WERI-Rb-1 (cell line): Measurements from ENCODE around the gene HNRNPDL.

ENCODE experiments used
- DNase-seq: peaks from one replicate; pipeline ENCODE4 v3.0.0-alpha.2; 2020
- H3K27ac ChIP-seq: fragments of 250-450 bp; sonication (Bioruptor Pico); 2 replicates; pipeline ENCODE4 v1.5.1; 2020; ENCODE audit warnings: mild to moderate bottlenecking, moderate library complexity
- H3K27me3 ChIP-seq: fragments of 250-450 bp; sonication (Bioruptor Pico); 2 replicates; pipeline ENCODE4 v1.5.1; 2021; ENCODE audit warnings: mild to moderate bottlenecking, low read depth, moderate library complexity; ENCODE audit not compliant: insufficient read depth, severe bottlenecking
- H3K36me3 ChIP-seq: fragments of 250-450 bp; sonication (Bioruptor Pico); 2 replicates; pipeline ENCODE4 v1.5.1; 2020; ENCODE audit warnings: mild to moderate bottlenecking, moderate library complexity
- H3K4me3 ChIP-seq: 2 replicates; pipeline ENCODE4 v1.5.1; 2011; ENCODE audit warnings: low read depth, mild to moderate bottlenecking, control low read depth, low read length
- H3K9me3 ChIP-seq: fragments of 250-450 bp; sonication (Bioruptor Pico); 2 replicates; pipeline ENCODE4 v1.5.1; 2021; ENCODE audit warnings: mild to moderate bottlenecking, moderate library complexity; ENCODE audit not compliant: severe bottlenecking
- TF ChIP-seq, protein P1 (sequence below): IDR thresholded peaks from 2 replicates; pipeline ENCODE4 v1.5.1; 2011; ENCODE audit warnings: low read depth, mild to moderate bottlenecking, control low read depth, inconsistent platforms, low read length

Gene HNRNPDL

DNA sequence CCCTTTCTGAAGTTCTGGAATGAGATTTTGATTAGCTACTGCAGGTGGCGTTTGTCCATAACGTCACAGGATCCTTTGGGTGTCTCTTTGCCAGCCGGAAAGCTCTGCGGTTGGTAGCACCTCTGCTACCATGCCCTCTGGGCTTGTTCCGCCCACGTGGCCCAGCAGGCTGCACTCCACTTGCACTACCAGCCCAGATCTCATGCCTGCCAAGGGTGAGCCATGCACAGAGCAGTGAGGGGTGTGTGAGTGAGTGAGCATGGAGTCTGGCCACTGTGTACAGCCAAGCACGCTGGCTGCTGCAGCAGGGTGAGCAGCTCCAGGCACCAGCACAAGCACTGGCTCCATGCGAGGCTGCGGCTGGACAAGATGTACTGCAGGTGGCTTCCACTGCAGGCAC, 49.9 kb downstream of the HNRNPDL start:
- Histone ChIP-seq H3K27me3 (no peaks in the 10 kb centered on the region), H3K27ac (no peak overlapping the region), H3K9me3 (no peaks in the 10 kb centered on the region), H3K36me3 (peaks cover 21% of the 10 kb centered on the region), H3K4me3 (no peak overlapping the region)
- TF ChIP-seq, protein P1, sequence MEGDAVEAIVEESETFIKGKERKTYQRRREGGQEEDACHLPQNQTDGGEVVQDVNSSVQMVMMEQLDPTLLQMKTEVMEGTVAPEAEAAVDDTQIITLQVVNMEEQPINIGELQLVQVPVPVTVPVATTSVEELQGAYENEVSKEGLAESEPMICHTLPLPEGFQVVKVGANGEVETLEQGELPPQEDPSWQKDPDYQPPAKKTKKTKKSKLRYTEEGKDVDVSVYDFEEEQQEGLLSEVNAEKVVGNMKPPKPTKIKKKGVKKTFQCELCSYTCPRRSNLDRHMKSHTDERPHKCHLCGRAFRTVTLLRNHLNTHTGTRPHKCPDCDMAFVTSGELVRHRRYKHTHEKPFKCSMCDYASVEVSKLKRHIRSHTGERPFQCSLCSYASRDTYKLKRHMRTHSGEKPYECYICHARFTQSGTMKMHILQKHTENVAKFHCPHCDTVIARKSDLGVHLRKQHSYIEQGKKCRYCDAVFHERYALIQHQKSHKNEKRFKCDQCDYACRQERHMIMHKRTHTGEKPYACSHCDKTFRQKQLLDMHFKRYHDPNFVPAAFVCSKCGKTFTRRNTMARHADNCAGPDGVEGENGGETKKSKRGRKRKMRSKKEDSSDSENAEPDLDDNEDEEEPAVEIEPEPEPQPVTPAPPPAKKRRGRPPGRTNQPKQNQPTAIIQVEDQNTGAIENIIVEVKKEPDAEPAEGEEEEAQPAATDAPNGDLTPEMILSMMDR = no peak
- DNase-seq = no peak

DNA sequence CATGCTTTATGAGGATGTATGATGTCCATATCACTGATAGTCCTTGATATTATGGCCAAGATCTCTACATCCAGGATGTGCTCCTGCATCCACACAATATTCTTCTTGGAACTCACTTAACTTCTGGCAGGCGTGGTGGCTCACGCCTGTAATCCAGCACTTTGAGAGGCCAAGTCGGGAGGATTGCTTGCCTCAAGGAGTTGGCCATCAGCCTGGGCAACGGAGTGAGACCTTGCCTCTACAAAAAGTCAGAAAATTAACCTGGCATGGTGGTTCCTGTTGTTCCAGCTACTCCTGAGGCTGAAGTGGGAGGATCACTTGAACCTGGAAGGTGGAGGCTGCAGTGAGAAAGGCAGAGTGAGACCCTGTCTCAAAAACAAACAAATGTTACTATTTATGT, 54.2 kb downstream of the HNRNPDL start:
- no peaks in the 10 kb centered on the region for H3K9me3 ChIP-seq
- TF ChIP-seq, protein P1 = no peak
- DNase-seq = no peak
- no peak overlapping the region for H3K27ac ChIP-seq
- peak overlapping the region; percentile 93; the same call in 1 of the 2 replicates for H3K4me3 ChIP-seq
- H3K36me3 ChIP-seq = peaks cover 44% of the 10 kb centered on the region
- H3K27me3 ChIP-seq = no peaks in the 10 kb centered on the region

DNA sequence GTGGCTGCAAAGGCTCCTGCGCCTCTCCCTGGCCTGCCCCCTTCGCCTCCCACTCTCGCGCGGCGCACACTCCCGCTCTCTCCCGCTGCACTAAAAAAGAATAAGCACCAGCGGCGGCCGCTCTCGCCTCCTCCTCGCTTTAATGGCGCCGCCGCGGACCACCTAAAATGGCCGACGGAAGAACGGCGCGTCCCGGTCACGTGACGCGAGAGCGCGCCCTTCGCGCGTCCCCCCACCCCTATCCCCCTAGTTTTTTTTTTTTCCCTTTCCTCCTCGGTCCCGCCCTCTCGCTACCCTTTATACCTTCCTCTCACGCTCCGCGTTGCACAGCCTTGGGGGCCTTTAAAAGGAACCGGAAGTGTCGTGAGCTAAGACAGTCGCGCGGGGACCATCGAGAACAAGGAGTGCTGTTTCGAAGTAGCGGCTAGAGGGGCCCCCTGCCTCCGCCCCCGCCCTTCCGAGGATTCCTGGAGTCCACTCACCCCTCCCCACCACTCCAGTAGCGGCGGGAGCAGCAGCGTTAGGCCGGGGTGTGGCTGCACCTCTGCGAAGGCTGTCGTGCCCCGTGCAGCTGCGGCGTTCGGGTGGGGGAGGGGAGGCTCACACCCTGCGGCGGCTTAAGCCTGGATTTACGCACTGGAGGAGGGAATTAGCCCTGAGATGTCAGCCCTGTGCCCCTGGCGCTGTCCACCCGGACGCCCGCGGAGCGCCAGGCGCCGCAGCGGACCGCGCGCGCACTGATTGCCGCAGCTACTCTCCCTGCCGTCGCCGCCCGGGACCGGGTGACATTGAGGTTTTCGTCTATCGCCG, 56.2 kb downstream of the HNRNPDL start, which contains the start of gene HNRNPD:
HNRNPD (minus strand) TSS at position 176 of the 810 bp plus-strand sequence. CDS start 313 bp downstream, outside the sequence.
- TF ChIP-seq, protein P1 = 0 out of 2 replicates have a peak, but pooled peaks have one; percentile 8
- Histone ChIP-seq H3K27me3 (no peaks in the 10 kb centered on the region), H3K36me3 (peaks cover 61% of the 10 kb centered on the region), H3K27ac (peak within 1 kb of the TSS; percentile 100), H3K4me3 (peak within 1 kb of the TSS; percentile 99), H3K9me3 (no peaks in the 10 kb centered on the region)
- DNase-seq = peak; percentile 100

DNA sequence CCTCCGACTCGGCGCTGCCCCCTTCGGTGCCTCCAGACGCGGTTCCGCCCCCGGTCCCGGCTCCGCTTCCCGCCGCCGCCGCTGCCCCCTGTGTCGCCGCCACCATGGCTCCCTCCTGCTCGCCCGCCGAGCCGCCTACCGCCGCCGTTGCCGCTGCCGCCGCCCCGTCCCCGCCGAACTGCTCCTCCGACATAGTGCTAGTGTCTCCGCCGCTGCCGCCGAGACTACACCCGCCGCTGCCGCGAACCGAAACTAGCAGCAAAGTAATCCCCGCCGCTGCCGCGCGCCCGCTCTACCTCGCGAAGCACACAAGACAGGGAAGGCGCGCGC, 56.8 kb downstream of the HNRNPDL start:
- Histone ChIP-seq H3K27me3 (no peaks in the 10 kb centered on the region), H3K4me3 (peak overlapping the region; percentile 99), H3K9me3 (no peaks in the 10 kb centered on the region), H3K36me3 (peaks cover 66% of the 10 kb centered on the region), H3K27ac (peak overlapping the region; percentile 100)
- TF ChIP-seq, protein P1 = no peak
- no peak for DNase-seq
